H1 (cell line): Measurements from ENCODE around the gene SCARB2. TPM values are rescaled to one million over a fixed set of nuclear protein-coding genes. Genes with fewer than 3 reads are reported as not detected.

Experiments used
- BCL11A ChIP-seq, 2 experiments: IDR thresholded peaks; one replicate each; pipeline ENCODE4 v1.6.1; 2011; ENCODE audit warnings: low read depth in 2 of 2, low read length in 2 of 2, mild to moderate bottlenecking in 2 of 2
- CTBP2 ChIP-seq: IDR thresholded peaks from 2 replicates; pipeline ENCODE4 v1.7.0; 2011; ENCODE audit warnings: borderline replicate concordance, mild to moderate bottlenecking, moderate library complexity, mixed read lengths, low read length; ENCODE audit not compliant: insufficient read depth, insufficient read length
- polyA plus RNA-seq, 7 experiments: library from polyadenylated mRNA; depleted of rRNA in 3 of 7; stranded (reverse) in 5 of 7; unstranded in 2 of 7; fragments of >200 nt in 5 of 7; fragments of 200-250 nt in 2 of 7; gene quantifications; 1 replicate in 5 of 7; 2 replicates in 1 of 7; 4 replicates in 1 of 7; pipeline versions ENCODE4 v1.2.1 to v1.2.3, GENCODE V29; 2011 to 2013; ENCODE audit warnings: missing spikeins in 2 of 7, mixed read lengths in 2 of 7
- total RNA-seq: library from RNA; stranded (reverse); fragmentation: NEBNext Ultra II Directional; extraction: Animal tissue kit (Norgen Biotek cat#: 25700); gene quantifications from 2 replicates; pipeline ENCODE4 v1.2.1, GENCODE V29; 2021
- TF ChIP-seq, protein P1 (sequence below): IDR thresholded peaks from 2 replicates; pipeline ENCODE4 v1.6.1; 2012; ENCODE audit warnings: inconsistent platforms

SCARB2 gene
- total and polyA plus RNA-seq, 2 of the 8 experiments (the other 6 are each of a cell fraction or from before 2014, with no cell fraction given) = 18.5 to 35.7 TPM

DNA sequence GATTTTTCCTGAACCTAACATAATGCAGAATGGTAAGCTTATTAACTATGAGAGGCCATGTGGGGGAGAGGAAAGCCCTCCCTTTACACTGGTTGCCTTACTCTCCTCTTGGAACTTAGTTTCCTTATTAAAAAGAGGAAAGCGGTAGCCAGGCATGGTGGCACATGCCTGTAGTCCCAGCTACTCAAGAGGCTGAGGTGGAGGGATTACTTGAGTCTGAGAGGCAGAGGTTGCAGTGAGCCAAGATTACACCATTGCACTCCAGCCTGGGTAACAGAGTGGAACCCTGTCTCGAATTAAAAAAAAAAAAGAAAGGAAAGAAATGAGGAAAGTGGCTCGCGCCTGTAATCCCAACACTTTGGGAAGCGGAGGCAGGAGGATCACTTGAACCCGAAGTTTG lies 39.9 kb upstream of the SCARB2 start (continued):
- no peak for TF ChIP-seq CTBP2
- TF ChIP-seq, protein P1, sequence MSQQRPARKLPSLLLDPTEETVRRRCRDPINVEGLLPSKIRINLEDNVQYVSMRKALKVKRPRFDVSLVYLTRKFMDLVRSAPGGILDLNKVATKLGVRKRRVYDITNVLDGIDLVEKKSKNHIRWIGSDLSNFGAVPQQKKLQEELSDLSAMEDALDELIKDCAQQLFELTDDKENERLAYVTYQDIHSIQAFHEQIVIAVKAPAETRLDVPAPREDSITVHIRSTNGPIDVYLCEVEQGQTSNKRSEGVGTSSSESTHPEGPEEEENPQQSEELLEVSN = no peak
- TF ChIP-seq BCL11A (IDR thresholded peaks at IDR 0.05; ENCODE audit: low read depth in 2 of 2, low read length in 2 of 2) = no peak
